Fibroblast of gingiva (primary cell): ENCODE measurements around the gene GJB3.

ENCODE experiments used
- DNase-seq: peaks from one replicate; pipeline ENCODE4 v3.0.0-alpha.2; 2011; ENCODE audit warnings: low read depth

GJB3 gene

DNA sequence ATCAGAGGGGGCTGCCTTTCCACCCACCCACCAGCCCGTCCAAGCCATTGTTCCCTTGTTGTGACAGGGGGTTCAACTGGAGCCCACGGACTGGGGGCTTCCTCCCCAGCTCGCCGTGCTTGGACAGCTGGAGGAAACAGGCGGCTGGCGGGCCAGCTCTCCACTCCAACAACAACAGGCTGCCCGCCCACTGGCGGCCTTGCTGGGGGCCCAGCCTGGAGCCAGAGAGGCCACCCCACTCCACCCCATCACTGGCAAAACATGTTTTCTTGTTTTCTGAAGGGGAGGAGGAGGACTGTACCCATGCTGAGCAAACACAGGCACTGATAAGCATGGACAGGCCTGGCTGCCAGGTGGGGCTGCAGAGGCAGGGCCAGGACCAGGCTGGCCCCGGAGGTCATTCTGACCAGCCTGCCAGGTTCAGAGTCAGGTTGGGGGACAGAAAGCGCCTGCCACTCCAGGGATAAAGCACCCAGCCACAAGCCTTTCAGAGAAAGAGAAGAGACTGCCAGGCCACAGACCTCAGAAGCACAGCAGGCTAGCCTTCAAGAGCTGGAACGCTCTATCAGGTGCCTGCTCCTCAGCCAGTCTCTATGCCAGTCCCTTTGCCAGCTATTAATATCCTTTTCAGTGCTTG, 44.6 kb downstream of the GJB3 start:
- no peak for DNase-seq

DNA sequence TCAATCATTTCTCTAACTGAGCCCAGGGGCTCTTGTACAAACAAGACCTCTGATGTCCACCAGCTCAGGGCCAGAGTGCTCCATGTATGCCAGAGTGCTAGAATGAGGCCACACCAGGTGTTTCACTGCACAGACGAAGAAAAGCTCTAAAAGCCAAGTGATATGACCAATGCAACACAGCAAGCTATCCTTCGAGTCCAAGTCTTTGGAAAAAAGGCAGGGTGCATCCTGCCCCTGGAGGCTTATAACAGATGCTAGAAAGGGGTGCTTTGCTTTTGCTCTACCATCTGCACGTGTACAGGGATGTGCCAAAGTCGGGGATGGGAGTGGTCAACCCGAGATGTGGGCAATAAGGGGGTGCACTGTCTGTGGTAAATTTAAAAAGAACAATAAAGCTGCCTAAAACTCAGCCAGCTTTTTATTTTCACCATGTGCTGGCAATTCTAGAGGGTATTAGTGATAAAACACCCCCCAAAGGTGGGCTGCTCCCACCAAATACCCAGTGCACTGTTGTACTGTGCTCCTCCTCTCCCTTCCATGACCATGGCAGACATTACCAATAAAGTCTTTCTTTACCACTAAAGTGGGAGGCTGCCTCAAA, 46.4 kb downstream of the GJB3 start:
- DNase-seq = no peak

DNA sequence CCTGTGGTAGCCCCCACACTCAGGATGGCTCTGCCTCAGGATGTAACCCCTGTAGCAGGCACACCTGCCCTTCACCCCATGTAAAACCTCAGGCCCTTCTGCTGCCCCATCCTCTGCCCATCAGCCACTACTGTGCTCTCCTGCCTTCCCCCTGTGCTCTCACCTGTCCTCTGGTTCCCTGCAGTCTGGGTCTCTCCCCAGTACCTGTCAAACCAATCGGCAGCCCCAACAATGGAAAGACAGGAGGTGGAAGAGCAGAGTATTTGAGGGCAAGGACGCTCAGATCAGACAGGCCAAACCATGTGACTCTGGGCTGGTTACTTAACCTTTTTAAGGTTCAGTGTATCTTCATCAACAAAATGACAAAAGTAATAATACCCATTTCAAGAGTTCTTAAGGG, 47.6 kb downstream of the GJB3 start:
- no peak for DNase-seq

DNA sequence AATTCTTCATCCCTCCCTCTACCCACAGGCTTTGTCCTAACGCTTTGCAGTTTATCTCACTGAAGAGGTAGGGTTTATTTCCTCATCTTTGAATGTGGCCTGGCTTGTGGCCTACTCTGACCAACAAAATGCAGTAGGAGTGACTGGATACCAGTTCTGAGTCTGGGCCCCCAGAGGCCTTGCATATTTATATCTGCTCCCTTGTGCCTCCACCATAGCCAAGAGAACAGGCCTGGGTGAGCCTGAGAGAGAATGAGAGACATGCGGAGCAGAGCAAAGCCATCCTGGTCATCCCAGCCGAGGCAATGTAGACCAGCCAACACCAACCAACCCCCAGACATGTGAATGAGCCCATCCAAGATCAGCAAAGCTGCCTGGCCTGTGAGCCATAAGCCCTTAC, 48.2 kb downstream of the GJB3 start:
- DNase-seq = peak; percentile 7

DNA sequence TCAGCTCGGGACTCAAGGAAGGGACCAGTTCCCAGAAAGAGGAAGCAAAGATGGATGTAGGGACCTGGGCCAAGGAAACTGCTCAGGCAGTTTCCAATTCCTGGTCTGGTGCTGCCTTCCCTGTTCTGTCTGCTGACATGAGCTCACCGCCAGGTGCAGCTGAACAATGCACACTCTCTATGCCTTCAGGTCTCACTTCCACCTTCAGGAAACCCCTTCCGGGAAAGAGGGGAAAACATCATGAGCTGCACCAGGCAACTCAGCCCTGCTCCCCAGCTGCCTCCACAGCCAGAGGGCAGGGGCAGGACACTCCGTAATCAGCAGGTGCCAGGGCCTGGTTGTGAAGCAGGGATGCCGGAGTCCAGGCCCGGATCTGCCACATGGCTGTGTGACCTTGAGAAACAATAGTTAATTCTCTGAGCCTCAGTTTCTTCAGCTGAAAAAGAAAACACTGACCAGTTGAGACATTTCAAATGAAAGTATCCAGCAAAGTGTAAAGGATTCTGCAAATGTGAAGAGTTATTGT, 50.8 kb downstream of the GJB3 start:
- no peak for DNase-seq

DNA sequence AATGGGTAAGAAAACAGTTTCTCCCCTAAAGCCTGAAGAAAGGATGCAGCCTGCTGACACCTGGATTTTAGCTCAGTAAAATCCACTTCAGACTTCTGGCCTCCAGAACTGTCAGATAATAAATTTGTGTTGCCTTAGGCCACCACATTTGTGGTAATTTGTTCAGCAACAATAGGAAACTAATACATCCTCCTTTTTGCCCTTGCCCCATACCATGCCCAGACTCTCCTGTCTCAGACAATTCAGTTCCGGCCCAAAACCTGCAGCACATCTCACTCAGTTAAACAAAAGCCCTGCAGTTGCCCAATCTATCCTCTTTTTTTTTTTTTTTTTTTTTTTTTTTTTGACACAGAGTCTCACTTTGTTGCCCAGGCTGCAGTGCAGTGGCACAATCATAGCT, 52.7 kb downstream of the GJB3 start:
- no peak for DNase-seq
